GM12878 (cell line): ENCODE data around the gene PINK1. TPM values are rescaled to one million over a fixed set of nuclear protein-coding genes. Genes with fewer than 3 reads are reported as not detected.

Experiments
- BHLHE40 ChIP-seq, 2 experiments: fragments of 450-650 bp in 1 of 2; IDR thresholded peaks; 2 replicates each; pipeline ENCODE4 v1.6.1; 2011 to 2017; ENCODE audit warnings: low read depth in 2 of 2, borderline replicate concordance in 1 of 2, improper control_type of control experiment in 1 of 2, low read length in 1 of 2, mild to moderate bottlenecking in 1 of 2
- EED ChIP-seq: sonication (generic); IDR thresholded peaks from 2 replicates; pipeline ENCODE4 v1.6.1; 2016; ENCODE audit warnings: antibody characterized with exemption, low read depth
- EGR1 ChIP-seq, 2 experiments: IDR thresholded peaks; 1 replicate in 1 of 2; 2 replicates in 1 of 2; pipeline ENCODE4 v1.6.1; 2011 to 2012; ENCODE audit warnings: low read depth in 2 of 2, low read length in 2 of 2, borderline replicate concordance in 1 of 2, mild to moderate bottlenecking in 1 of 2, moderate library complexity in 1 of 2
- HCFC1 ChIP-seq: fragments of 150-350 bp; IDR thresholded peaks from 2 replicates; pipeline ENCODE4 v1.6.1; 2014; ENCODE audit warnings: low read length
- IKZF1 ChIP-seq: fragments of 450-650 bp; conservative IDR thresholded peaks from 2 replicates; pipeline ENCODE4 v1.6.1; 2017; ENCODE audit warnings: antibody characterized with exemption, mild to moderate bottlenecking
- IKZF2 ChIP-seq, 2 experiments: fragments of 450-650 bp; IDR thresholded peaks; 2 replicates each; pipeline ENCODE4 v1.6.1; 2017; ENCODE audit warnings: mild to moderate bottlenecking in 2 of 2, moderate library complexity in 2 of 2
- KAT2A ChIP-seq: conservative IDR thresholded peaks from 2 replicates; pipeline ENCODE4 v1.6.1; 2011; ENCODE audit warnings: low read depth, low read length; ENCODE audit not compliant: control insufficient read depth
- MEF2B ChIP-seq: fragments of 450-650 bp; IDR thresholded peaks from 2 replicates; pipeline ENCODE4 v1.6.1; 2018; ENCODE audit warnings: mild to moderate bottlenecking, moderate library complexity; ENCODE audit not compliant: partially characterized antibody, poor library complexity, severe bottlenecking
- NFYB ChIP-seq: IDR thresholded peaks from 2 replicates; pipeline ENCODE4 v1.6.1; 2011; ENCODE audit warnings: low read depth, mild to moderate bottlenecking, low read length, improper control_type of control experiment, moderate library complexity; ENCODE audit not compliant: insufficient read depth
- NR2C1 ChIP-seq: fragments of 450-650 bp; IDR thresholded peaks from 2 replicates; pipeline ENCODE4 v1.6.1; 2017; ENCODE audit warnings: antibody characterized with exemption, mild to moderate bottlenecking, moderate library complexity
- RAD51 ChIP-seq: fragments of 450-650 bp; IDR thresholded peaks from 2 replicates; pipeline ENCODE4 v1.6.1; 2016; ENCODE audit warnings: moderate library complexity, mild to moderate bottlenecking, inconsistent platforms
- RB1 ChIP-seq: fragments of 450-650 bp; formaldehyde crosslinking; IDR thresholded peaks from 2 replicates; pipeline ENCODE4 v1.6.1; 2017; ENCODE audit warnings: mild to moderate bottlenecking, borderline replicate concordance
- SMARCA5 ChIP-seq: fragments of 450-650 bp; IDR thresholded peaks from 2 replicates; pipeline ENCODE4 v1.6.1; 2017; ENCODE audit warnings: mild to moderate bottlenecking
- ZSCAN29 ChIP-seq: fragments of 450-650 bp; IDR thresholded peaks from 2 replicates; pipeline ENCODE4 v1.6.1; 2017; ENCODE audit warnings: mild to moderate bottlenecking, moderate library complexity
- polyA plus RNA-seq, 11 experiments: library from polyadenylated mRNA; depleted of rRNA in 4 of 11; unstranded in 6 of 11; stranded (reverse) in 5 of 11; fragments of >200 nt; fragmentation: Nextera tagmentation in 4 of 11; fragmentation: Illumina TruSeq in 1 of 11; extraction: Ambion mirVana in 4 of 11; extraction: Trizol in 1 of 11; gene quantifications; 1 replicate in 1 of 11; 2 replicates in 10 of 11; pipeline versions ENCODE4 v1.2.1 to v1.2.3, GENCODE V29; 2011 to 2016; ENCODE audit warnings: inconsistent platforms in 2 of 11, missing spikeins in 2 of 11, low read depth in 1 of 11
- total RNA-seq, 4 experiments: library from RNA; depleted of rRNA in 3 of 4; stranded (reverse); fragments of >200 nt in 3 of 4; fragmentation: Illumina TruSeq in 1 of 4; extraction: Trizol in 1 of 4; gene quantifications; 2 replicates each; pipeline versions ENCODE4 v1.2.1 to v1.2.3, GENCODE V29; 2013 to 2021
- TF ChIP-seq, protein P1 (sequence below): IDR thresholded peaks from 2 replicates; pipeline ENCODE4 v1.6.1; 2011; ENCODE audit warnings: borderline replicate concordance, low read depth, mild to moderate bottlenecking, moderate library complexity, mixed read lengths, low read length; ENCODE audit not compliant: insufficient read depth; ENCODE audit errors: extremely low read length
- TF ChIP-seq, protein P2 (sequence below): IDR thresholded peaks from 2 replicates; pipeline ENCODE4 v1.6.1; 2012; ENCODE audit warnings: low read depth, low read length, improper control_type of control experiment
- TF ChIP-seq, protein P3 (sequence below): fragments of 450-650 bp; IDR thresholded peaks from 2 replicates; pipeline ENCODE4 v1.6.1; 2017; ENCODE audit warnings: low read depth, mild to moderate bottlenecking, moderate library complexity
- TF ChIP-seq, protein P4 (sequence below): IDR thresholded peaks from 2 replicates; pipeline ENCODE4 v1.6.1; 2012; ENCODE audit warnings: low read depth, low read length, improper control_type of control experiment
- TF ChIP-seq, protein P5 (sequence below): fragments of 450-650 bp; IDR thresholded peaks from 2 replicates; pipeline ENCODE4 v1.6.1; 2016; ENCODE audit warnings: mild to moderate bottlenecking, moderate library complexity, borderline replicate concordance

PINK1 gene
- total and polyA plus RNA-seq, 10 of the 15 experiments (the other 5 are each of a cell fraction or from before 2014, with no cell fraction given): 0.42 to 4.4 (median 1.9) TPM; not detected in 1

DNA sequence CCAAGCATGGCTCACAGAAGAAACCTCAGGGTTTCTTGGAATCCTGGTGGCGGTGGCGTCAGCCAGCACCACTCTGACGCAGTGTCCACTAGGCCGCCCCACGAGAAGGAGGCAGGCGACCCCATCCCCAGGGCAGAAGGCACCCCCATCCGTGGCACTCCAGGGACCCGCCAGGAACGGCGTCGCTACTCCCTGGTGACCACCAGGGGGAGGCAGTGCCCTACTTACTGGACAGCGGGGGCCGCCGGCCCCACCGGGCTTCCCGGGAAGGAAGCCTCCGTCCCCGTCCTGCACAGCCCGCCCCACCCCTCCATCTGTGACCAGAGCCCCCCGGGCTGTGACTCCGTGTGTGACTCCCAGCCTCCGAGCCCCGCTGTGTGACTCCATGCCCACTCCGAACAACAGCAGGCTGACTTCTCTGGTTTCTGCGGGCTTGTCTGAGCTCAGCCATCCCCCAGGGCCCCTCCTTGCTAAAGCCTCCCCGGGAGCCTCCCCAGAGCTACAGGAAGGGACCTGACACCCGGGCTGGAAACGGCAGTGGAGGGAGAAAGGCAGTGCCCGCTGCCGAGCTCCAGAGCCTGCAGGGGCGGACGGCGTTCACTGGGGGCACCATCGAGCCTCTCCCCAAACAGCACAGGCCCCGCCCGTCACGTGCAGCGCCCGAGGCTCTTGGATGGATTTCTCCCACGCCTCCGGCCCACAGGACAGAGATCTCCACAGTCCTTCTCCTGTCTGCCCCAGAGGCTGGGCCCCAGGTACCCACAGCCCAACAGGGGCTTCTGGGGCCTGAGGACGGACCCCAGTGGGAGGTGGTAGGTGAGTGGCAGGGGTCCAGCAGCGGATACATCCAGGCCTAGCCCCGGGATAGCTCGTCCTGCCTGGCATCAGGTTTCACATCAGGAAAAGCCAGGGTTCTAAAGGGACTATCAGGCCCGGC, 63.4 kb downstream of the PINK1 start (continued):
- TF ChIP-seq NFYB: no peak
- TF ChIP-seq, protein P1, sequence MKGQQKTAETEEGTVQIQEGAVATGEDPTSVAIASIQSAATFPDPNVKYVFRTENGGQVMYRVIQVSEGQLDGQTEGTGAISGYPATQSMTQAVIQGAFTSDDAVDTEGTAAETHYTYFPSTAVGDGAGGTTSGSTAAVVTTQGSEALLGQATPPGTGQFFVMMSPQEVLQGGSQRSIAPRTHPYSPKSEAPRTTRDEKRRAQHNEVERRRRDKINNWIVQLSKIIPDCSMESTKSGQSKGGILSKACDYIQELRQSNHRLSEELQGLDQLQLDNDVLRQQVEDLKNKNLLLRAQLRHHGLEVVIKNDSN: peak; percentile 90
- TF ChIP-seq SMARCA5: peak; percentile 43; the same call in 1 of the 2 replicates
- TF ChIP-seq RAD51: peak; percentile 73
- no peak for TF ChIP-seq ZSCAN29
- no peak for TF ChIP-seq MEF2B
- peak; percentile 43; the same call in 1 of the 2 replicates for TF ChIP-seq RB1
- TF ChIP-seq, protein P2, sequence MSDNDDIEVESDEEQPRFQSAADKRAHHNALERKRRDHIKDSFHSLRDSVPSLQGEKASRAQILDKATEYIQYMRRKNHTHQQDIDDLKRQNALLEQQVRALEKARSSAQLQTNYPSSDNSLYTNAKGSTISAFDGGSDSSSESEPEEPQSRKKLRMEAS: peak; percentile 74; the same call in 1 of the 2 replicates
- no peak for TF ChIP-seq KAT2A
- TF ChIP-seq EGR1 (IDR thresholded peaks at IDR 0.05; ENCODE audit: borderline replicate concordance in 1 of 2, low read depth in 2 of 2, low read length in 2 of 2): 0 out of 3 replicates have a peak, but pooled peaks of 1 of the 2 experiments have one; percentile 26
- 0 out of 2 replicates have a peak, but pooled peaks have one; percentile 14 for TF ChIP-seq EED
- TF ChIP-seq HCFC1: 0 out of 2 replicates have a peak, but pooled peaks have one; percentile 5
- TF ChIP-seq, protein P3, sequence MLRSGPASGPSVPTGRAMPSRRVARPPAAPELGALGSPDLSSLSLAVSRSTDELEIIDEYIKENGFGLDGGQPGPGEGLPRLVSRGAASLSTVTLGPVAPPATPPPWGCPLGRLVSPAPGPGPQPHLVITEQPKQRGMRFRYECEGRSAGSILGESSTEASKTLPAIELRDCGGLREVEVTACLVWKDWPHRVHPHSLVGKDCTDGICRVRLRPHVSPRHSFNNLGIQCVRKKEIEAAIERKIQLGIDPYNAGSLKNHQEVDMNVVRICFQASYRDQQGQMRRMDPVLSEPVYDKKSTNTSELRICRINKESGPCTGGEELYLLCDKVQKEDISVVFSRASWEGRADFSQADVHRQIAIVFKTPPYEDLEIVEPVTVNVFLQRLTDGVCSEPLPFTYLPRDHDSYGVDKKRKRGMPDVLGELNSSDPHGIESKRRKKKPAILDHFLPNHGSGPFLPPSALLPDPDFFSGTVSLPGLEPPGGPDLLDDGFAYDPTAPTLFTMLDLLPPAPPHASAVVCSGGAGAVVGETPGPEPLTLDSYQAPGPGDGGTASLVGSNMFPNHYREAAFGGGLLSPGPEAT: 0 out of 2 replicates have a peak, but pooled peaks have one; percentile 28
- TF ChIP-seq, protein P4, sequence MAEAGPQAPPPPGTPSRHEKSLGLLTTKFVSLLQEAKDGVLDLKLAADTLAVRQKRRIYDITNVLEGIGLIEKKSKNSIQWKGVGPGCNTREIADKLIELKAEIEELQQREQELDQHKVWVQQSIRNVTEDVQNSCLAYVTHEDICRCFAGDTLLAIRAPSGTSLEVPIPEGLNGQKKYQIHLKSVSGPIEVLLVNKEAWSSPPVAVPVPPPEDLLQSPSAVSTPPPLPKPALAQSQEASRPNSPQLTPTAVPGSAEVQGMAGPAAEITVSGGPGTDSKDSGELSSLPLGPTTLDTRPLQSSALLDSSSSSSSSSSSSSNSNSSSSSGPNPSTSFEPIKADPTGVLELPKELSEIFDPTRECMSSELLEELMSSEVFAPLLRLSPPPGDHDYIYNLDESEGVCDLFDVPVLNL: no peak
- TF ChIP-seq, protein P5, sequence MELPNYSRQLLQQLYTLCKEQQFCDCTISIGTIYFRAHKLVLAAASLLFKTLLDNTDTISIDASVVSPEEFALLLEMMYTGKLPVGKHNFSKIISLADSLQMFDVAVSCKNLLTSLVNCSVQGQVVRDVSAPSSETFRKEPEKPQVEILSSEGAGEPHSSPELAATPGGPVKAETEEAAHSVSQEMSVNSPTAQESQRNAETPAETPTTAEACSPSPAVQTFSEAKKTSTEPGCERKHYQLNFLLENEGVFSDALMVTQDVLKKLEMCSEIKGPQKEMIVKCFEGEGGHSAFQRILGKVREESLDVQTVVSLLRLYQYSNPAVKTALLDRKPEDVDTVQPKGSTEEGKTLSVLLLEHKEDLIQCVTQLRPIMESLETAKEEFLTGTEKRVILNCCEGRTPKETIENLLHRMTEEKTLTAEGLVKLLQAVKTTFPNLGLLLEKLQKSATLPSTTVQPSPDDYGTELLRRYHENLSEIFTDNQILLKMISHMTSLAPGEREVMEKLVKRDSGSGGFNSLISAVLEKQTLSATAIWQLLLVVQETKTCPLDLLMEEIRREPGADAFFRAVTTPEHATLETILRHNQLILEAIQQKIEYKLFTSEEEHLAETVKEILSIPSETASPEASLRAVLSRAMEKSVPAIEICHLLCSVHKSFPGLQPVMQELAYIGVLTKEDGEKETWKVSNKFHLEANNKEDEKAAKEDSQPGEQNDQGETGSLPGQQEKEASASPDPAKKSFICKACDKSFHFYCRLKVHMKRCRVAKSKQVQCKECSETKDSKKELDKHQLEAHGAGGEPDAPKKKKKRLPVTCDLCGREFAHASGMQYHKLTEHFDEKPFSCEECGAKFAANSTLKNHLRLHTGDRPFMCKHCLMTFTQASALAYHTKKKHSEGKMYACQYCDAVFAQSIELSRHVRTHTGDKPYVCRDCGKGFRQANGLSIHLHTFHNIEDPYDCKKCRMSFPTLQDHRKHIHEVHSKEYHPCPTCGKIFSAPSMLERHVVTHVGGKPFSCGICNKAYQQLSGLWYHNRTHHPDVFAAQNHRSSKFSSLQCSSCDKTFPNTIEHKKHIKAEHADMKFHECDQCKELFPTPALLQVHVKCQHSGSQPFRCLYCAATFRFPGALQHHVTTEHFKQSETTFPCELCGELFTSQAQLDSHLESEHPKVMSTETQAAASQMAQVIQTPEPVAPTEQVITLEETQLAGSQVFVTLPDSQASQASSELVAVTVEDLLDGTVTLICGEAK: no peak
- TF ChIP-seq IKZF2 (IDR thresholded peaks at IDR 0.05): peak in 1 of 2 experiments; percentile 35; a peak in 2 of 4 replicates
- TF ChIP-seq NR2C1: no peak
- peak; percentile 99 for TF ChIP-seq BHLHE40 (IDR thresholded peaks at IDR 0.05; ENCODE audit: borderline replicate concordance in 1 of 2, low read depth in 2 of 2, low read length in 1 of 2)
- peak; percentile 60 for TF ChIP-seq IKZF1
- TF ChIP-seq, all 136 proteins: peak for 23
